BE2C (cell line): ENCODE measurements around the gene RAB7A.
"Not testable (repeated sequence)": the region's sequence is repeated elsewhere in the genome, so short reads cannot be mapped to it uniquely, and the experiment has no call there.

Source experiments
- DNase-seq: peaks from one replicate; pipeline ENCODE4 v3.0.0-alpha.2; 2020
- H3K27me3 ChIP-seq: fragments of 250-450 bp; sonication (Bioruptor Pico); 2 replicates; pipeline ENCODE4 v1.5.1; 2020; ENCODE audit warnings: mild to moderate bottlenecking
- H3K36me3 ChIP-seq: fragments of 250-450 bp; sonication (Bioruptor Pico); 2 replicates; pipeline ENCODE4 v1.5.1; 2020; ENCODE audit warnings: mild to moderate bottlenecking
- H3K4me1 ChIP-seq: fragments of 250-450 bp; sonication (Bioruptor Pico); 2 replicates; pipeline ENCODE4 v1.5.1; 2020
- H3K4me3 ChIP-seq: 2 replicates; pipeline ENCODE4 v1.5.1; 2011; ENCODE audit warnings: low read depth, low read length
- H3K9me3 ChIP-seq: fragments of 250-450 bp; sonication (Bioruptor Pico); 2 replicates; pipeline ENCODE4 v1.5.1; 2020
- CTCF ChIP-seq: IDR thresholded peaks from 2 replicates; pipeline ENCODE4 v1.5.1; 2012; ENCODE audit warnings: mild to moderate bottlenecking, low read depth, low read length

Gene RAB7A

DNA sequence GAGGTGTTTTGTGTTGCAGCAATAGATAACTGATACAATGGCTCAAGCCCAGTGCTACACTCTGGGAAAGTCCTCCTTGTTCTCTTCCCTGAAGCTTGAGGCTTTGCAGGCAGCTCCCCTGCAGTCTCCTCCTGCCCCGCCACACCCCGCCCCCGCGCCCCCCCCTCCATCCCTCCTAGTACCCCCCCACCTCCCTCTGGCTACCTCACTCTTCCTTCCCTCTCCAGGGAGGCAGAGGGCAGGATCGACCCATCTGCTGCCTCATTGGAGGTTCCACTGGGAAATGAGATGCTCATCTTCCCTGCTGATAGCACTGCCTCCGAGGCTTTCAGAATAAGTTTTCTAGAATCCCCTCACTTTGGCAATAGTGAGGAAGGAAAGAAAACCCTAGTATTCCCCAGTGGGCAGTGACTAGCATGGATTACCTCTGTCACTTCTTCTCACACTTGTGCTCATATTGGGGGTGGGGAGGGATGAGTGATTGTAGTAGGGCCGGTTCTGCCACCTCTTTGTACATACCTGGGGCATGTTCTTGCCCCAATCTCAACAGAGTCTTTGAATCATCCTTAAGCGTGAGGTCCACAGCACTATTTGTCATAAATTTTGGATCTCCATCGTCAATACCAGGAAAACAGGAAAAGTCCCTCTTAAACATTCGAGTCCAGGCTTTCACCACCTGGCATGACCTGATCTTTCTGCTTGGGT, 16.3 kb upstream of the RAB7A start:
- H3K27me3 ChIP-seq = no peaks in the 10 kb centered on the region
- no peaks in the 10 kb centered on the region for H3K9me3 ChIP-seq
- DNase-seq = no peak
- H3K4me3 ChIP-seq = no peak overlapping the region
- no peaks in the 10 kb centered on the region for H3K4me1 ChIP-seq
- no peak for TF ChIP-seq CTCF
- no peaks in the 10 kb centered on the region for H3K36me3 ChIP-seq

DNA sequence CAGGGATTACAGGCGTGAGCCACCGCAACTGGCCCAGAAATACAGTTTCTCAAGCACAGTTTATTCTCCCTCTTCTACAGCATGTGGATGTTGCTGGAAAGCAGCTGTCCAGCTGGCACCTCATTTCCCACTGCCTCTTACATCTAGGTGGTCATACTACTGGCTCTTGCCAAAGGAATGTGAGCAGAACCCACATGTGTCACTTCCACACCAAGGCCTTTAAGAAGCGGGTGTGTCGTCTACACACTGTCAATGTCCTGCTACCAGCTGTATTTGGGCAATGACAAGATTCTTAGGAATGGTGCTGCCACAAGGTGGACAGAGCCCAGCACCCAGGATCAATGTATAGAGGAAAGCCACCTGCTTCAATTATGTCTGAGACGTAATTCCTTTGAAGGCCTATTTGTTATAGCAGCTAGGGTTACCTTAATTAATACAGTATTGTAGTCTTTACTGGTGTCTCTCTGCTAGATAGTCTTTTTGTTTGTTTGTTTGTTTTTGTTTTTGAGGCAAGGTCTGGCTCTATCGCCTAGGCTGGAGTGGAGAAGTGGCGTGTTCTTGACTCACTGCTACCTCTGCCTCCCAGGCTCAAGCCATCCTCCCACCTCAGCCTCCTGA, 15.1 kb upstream of the RAB7A start:
- no peaks in the 10 kb centered on the region for H3K27me3 ChIP-seq
- H3K9me3 ChIP-seq = no peaks in the 10 kb centered on the region
- no peaks in the 10 kb centered on the region for H3K4me1 ChIP-seq
- DNase-seq = no peak
- no peak overlapping the region for H3K4me3 ChIP-seq
- H3K36me3 ChIP-seq = no peaks in the 10 kb centered on the region
- no peak for TF ChIP-seq CTCF

DNA sequence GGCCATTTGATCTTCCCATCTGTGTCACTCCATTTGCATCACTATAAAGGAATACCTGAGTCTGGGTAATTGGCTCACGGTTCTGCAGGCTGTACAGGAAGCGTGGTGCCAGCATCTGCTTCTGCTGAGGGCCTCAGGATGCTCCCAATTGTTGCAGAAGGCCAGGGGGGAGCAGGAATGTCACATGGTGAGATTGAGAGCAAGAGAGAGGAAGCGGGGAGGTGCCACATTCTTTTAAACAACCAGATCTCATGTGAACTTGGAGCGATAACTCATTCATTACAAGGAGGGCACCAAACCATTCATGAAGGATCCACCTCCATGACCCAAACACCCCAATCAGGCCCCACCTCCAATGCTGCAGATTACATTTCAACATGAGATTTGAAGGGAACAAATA, 13.1 kb upstream of the RAB7A start:
- DNase-seq = no peak
- TF ChIP-seq CTCF = no peak

GRCh38 chr3:128714887-128715491, 11.0 kb upstream of the RAB7A start:
- Histone ChIP-seq H3K9me3 (no peaks in the 10 kb centered on the region), H3K4me3 (no peak overlapping the region)

More for the DNA sequence above, 13.1 kb upstream of the RAB7A start:
- Histone ChIP-seq H3K4me1 (no peaks in the 10 kb centered on the region), H3K4me3 (no peak overlapping the region), H3K27me3 (no peaks in the 10 kb centered on the region), H3K36me3 (no peaks in the 10 kb centered on the region), H3K9me3 (no peaks in the 10 kb centered on the region)

DNA sequence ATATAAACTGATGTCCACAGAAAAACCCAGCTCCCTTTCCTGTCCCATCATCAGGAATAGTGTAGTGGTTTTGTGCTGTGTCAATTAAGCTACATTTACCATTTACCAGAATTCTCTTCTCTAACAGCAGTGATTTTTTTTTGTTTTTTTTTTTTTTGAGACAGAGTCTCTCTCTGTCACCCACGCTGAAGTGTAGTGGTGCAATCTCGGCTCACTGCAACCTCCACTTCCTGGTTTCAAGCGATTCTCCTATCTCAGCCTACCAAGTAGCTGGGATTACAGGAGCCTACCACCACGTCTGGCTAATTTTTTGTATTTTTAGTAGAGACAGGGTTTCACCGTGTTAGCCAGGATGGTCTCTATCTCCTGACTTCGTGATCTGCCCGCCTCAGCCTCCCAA, 7.1 kb upstream of the RAB7A start:
- H3K27me3 ChIP-seq, H3K4me1 ChIP-seq, H3K36me3 ChIP-seq, H3K9me3 ChIP-seq, H3K4me3 ChIP-seq, DNase-seq: not testable (repeated sequence)

More at GRCh38 chr3:128714887-128715491, 11.0 kb upstream of the RAB7A start:
- Histone ChIP-seq H3K27me3 (no peaks in the 10 kb centered on the region), H3K36me3 (no peaks in the 10 kb centered on the region), H3K4me1 (no peaks in the 10 kb centered on the region; the same call in 1 of the 2 replicates)
- TF ChIP-seq CTCF = no peak
- DNase-seq = no peak

- no peak for DNase-seq
- no peak for TF ChIP-seq CTCF
- H3K9me3 ChIP-seq = no peaks in the 10 kb centered on the region
- H3K27me3 ChIP-seq = no peaks in the 10 kb centered on the region
- H3K4me3 ChIP-seq = no peak overlapping the region
- peaks cover 12% of the 10 kb centered on the region for H3K4me1 ChIP-seq
- no peaks in the 10 kb centered on the region for H3K36me3 ChIP-seq
These were observed 5.1 kb upstream of the RAB7A start for GRCh38 chr3:128720891-128721290.
